ENCODE data around the gene E2F4.

DNA sequence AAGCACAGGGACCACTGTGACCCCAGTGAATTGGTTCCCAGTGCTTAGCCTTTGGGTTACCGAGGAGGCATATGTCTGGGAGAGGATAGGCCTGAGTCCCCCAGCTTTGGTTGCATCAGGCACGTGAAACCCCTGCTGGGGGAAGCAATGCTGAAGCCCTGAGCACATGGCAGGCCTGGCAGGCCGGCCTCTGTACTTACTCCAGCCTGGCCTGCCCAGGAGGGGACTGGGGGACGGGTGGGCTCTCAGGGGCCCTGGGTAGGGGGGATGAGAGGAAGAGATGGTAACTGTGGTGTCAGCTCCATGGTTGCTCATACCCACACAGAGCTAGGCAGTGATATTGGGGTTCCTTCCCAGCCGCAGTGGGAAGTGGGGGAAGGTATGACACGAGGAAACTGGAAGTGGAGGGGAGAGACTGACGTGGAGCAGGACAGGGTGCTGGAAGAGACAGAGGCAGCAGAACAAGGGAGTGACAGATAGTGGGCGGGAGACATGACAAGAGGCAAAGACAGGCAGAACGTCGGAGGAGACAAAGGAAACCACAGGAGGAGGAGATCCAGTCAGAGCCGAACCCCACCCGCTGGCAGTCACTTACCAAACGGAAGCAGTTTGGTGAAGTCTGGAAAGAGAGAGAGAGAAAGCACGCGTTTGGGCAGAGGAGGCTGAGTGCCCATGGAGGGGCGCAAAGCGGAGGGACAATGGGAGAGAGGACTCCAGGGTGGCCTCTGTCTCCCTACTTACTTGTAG, 44.0 kb downstream of the E2F4 start:
- TF ChIP-seq, protein P1, sequence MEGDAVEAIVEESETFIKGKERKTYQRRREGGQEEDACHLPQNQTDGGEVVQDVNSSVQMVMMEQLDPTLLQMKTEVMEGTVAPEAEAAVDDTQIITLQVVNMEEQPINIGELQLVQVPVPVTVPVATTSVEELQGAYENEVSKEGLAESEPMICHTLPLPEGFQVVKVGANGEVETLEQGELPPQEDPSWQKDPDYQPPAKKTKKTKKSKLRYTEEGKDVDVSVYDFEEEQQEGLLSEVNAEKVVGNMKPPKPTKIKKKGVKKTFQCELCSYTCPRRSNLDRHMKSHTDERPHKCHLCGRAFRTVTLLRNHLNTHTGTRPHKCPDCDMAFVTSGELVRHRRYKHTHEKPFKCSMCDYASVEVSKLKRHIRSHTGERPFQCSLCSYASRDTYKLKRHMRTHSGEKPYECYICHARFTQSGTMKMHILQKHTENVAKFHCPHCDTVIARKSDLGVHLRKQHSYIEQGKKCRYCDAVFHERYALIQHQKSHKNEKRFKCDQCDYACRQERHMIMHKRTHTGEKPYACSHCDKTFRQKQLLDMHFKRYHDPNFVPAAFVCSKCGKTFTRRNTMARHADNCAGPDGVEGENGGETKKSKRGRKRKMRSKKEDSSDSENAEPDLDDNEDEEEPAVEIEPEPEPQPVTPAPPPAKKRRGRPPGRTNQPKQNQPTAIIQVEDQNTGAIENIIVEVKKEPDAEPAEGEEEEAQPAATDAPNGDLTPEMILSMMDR (IDR thresholded peaks at IDR 0.05): no peak
- no peak for TF ChIP-seq POLR2A (IDR thresholded peaks at IDR 0.05)
